ENCODE results near the gene CLEC16A. TPM values are rescaled to one million over a fixed set of nuclear protein-coding genes. Genes with fewer than 3 reads are reported as not detected.
"Not testable (repeated sequence)": the region's sequence is repeated elsewhere in the genome, so short reads cannot be mapped to it uniquely, and the experiment has no call there.

Gene CLEC16A
- total RNA-seq, 1 donor from 2014 or later, result 32.4 TPM

DNA sequence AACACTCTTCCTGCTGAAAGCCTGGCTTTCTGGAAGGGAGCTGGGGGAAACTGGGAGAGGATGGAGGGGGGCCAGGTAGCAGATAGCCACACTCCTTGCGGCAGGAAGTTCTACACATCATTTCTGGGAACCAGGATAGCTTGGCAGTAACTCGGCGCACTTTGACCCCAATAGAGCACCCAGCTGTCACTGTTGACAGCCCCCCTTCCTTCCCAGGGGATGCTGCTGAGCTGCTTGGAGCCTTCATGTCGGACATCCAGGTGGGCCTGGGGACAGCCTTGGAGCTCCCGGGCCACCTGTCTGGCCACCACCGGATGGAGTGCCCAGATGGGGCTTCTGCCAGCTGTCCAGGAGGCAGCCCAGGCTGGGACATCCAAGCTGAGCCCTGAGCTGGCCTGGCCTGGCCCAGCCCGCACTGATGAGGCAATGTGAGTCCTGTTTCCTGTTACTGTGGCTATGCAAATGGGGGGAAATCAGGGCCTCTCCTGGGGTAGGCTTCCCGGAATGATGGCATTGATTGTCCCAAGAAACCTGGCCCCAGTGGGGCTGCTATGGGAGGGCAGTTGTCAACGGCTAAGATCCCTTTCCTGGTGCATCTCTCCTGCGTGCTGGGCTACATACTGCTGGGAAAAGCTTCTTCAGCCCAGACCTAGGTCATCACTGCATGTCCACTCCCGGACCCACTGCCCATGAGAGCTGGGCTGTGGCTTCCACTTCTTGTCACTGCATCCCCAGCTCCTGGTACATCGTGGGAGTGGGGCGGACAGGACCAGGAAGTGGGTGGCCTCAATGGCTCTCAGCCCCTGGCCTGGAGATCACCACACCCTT, 261.6 kb downstream of the CLEC16A start:
- no peak for DNase-seq (ENCODE audit: extremely low read depth, low read depth, low spot score)

GRCh38 chr16:11207646-11208045, 263.3 kb downstream of the CLEC16A start:
- DNase-seq (ENCODE audit: extremely low read depth, low read depth, low spot score), result no peak

DNA sequence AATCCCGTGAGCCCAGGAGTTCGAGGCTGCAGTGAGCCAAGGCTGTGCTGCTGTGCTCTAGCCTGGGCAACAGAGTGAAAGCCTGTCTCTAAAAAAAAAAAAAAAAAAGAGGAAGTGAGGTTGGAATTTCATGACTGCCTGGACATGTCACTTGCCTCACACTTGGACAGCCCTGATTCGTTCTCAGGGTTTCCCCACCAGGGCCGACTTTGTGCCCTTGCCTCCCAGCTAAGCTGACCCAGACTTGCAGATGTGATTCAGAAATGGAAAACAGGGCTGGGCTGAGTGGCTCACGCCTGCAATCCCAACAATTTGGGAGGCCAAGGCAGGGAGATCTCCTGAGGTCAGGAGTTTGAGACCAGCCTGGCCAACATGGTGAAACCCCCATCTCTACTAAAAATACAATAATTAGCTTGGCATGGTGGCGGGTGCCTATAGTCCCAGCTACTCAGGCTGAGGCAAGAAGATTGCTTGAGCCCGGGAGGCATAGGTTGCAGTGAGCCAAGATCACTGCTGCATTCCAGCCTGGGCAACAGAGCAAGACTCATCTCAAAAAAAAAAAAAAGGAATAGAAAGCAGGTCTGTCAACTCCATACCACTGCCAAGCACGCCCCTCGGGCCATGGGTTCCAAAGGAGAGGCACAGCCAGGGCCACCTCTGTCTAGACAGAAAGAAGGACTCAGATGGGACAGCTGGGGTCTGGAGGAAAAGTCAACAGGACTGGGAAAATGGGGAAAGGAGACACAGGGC, 264.7 kb downstream of the CLEC16A start:
- DNase-seq (ENCODE audit: extremely low read depth, low read depth, low spot score), result no peak

DNA sequence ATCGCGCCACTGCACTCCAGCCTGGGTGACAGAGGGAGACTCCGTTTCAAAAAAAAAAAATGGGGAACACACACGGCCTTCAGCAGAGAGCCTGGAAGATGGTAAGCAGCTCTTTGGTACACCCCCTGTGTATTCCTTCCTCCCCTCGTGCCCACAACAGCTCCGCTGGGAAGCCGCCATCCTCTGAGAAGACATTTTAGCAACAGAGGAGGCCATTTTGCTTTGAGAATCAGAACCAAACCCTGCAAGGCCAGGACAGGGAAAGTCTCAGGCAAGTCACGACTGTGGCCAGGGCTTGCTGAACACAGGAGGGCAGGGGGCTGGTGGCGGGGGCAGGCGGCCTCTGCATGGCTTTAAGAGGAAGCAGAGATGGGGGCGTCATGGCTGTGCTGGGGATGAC, 265.9 kb downstream of the CLEC16A start:
- no peak for DNase-seq (ENCODE audit: extremely low read depth, low read depth, low spot score)

GRCh38 chr16:11211061-11211976, 267.0 kb downstream of the CLEC16A start:
- DNase-seq (ENCODE audit: extremely low read depth, low read depth, low spot score), result no peak

DNA sequence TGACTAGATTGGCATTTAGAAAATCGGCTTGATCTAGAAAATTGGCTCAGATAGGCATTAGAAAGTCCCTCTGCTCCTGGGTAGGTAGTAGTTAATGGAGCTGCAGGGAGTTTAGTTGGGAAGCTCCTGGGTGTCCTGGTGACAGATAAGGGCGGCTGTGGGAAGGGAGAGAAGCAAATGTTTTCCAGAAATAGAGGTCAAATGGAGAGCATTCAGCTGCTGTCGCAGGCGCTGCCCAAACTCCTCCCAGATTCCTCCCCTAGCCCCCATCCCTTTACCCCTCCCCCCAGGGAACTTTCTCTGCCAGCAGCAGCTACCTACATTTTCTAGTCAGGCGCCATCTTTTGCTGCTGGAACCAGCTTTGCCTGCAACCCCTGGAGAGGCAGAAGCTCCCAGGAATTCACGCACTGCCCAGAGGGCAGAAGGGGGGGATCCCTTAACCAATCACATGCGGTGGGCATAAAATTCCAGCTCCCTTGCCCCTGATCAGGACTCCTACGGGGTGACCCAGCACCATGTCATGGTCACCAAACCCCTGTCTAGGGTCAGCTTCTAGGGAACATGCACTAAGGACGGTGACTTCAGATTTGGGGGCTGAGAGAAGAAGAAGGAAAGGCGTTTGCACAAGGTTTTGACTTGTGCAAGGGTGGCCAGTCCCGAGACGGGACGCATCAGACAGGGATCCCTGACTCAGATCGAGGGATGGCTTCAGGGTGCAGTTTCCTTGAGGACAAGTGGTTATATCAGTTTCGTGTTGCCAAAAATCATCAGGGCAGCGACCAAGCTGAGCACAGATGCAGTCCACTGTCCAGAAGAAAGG, 267.8 kb downstream of the CLEC16A start:
- DNase-seq (ENCODE audit: extremely low read depth, low read depth, low spot score), result no peak

- DNase-seq (ENCODE audit: extremely low read depth, low read depth, low spot score), result no peak
Observed at GRCh38 chr16:11212798-11213196, 268.4 kb downstream of the CLEC16A start.

DNA sequence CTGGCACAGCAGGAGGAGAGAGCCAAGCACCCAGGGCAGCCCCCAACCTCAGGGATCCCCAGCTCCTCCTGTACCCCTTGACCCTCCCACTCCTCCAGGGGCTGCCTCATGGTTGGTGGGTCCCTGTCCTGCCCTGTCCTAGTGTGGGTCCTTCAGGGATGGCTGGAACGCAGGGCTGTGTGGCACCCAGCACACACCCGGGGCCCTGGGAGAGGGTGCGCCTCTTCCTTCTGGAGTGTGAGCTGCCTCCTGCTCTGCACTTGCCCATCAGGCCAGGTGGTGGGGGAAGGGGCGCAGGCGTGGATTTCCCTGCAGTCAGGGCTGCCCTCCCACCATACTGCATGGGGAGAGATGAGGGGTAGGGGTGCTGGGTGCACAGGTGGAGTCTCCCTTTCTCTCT, 269.0 kb downstream of the CLEC16A start:
- no peak for DNase-seq (ENCODE audit: extremely low read depth, low read depth, low spot score)

DNA sequence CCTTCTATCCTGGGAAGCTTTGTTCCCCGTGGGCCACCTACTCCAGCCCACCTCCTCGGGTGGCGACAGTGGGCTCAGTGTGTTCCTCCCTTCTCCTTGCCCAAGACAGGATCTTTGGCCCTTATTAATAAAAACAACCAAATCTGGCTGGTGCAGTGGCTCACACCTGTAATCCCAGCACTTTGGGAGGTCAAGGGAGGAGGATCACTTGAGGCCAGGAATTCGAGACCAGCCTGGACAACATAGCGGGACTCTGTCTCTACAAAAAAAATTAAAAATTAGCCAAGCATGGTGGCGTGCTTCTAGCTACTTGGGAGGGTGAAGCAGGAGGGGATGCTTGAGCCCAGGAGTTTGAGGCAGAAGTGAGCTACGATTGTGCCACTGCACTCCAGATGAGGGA, 269.4 kb downstream of the CLEC16A start:
- no peak for DNase-seq (ENCODE audit: extremely low read depth, low read depth, low spot score)

- DNase-seq (ENCODE audit: extremely low read depth, low read depth, low spot score), result no peak
Observed at GRCh38 chr16:11215935-11216556, 271.7 kb downstream of the CLEC16A start.

DNA sequence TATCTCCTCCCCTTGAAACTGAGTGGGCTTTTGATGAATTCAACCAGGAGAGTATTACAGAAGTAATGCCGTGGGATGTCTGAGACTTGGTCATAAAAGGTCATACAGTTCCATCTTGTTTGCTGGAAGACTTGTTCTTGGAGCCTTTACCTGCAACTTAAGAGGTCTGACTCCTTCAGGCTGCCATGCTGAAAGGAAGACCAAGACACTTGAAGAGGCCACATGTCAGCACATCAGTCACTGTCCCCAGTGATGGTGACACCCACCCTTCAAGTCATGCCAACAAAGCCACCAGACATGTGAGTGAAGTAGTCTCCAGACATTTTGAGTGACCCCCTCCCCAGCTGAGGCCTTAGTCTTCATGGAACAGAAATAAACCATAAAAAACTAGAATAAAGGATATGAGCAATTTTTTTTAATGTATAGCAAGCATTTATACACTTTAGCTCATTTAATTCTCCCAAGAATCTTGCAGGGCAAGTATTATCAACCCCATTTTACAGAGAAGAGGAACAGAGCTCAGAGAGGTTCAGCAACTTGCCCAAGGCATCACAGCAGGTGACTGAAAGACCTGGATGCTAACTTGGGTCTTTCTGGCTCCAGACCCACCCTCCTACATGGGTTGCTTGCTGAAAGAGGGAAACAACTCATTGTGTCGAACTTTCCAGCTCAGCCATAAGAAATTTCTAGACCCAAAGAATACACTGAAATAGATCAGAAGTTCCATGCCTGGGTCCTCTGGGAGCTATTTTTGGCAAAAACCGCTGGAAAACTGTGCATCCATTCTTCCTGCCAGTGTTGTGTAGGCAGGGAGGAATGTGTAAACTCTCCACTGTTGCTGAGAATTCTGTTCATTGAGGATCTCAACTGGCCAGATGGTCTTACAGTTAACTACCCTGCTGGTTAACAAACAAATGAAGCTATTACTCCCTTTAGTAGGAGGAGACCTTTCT, 273.6 kb downstream of the CLEC16A start:
- no peak for DNase-seq (ENCODE audit: extremely low read depth, low read depth, low spot score)

GRCh38 chr16:11218604-11218962, 274.2 kb downstream of the CLEC16A start:
- DNase-seq (ENCODE audit: extremely low read depth, low read depth, low spot score), result no peak

- DNase-seq (ENCODE audit: extremely low read depth, low read depth, low spot score), result no peak
Observed at GRCh38 chr16:11219178-11219577, 274.8 kb downstream of the CLEC16A start.

DNA sequence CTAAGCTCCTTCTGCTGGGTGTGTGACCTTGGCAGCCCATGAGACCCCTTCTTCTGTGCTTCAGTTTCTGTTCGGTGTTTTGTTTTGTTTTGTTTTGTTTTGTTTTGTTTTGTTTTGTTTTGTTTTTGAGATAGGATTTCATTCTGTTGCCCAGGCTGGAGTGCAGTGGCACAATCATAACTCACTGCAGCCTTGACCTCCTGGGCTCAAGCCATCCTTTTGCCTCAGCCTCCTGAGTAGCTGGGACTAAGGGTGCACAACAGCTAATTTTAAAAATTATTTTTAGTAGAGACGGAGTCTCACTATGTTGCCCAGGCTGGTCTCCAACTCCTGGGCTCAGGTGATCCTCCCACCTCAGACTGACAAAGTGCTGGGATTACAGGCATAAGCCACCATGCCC, 276.1 kb downstream of the CLEC16A start:
- DNase-seq (ENCODE audit: extremely low read depth, low read depth, low spot score), result not testable (repeated sequence)

DNA sequence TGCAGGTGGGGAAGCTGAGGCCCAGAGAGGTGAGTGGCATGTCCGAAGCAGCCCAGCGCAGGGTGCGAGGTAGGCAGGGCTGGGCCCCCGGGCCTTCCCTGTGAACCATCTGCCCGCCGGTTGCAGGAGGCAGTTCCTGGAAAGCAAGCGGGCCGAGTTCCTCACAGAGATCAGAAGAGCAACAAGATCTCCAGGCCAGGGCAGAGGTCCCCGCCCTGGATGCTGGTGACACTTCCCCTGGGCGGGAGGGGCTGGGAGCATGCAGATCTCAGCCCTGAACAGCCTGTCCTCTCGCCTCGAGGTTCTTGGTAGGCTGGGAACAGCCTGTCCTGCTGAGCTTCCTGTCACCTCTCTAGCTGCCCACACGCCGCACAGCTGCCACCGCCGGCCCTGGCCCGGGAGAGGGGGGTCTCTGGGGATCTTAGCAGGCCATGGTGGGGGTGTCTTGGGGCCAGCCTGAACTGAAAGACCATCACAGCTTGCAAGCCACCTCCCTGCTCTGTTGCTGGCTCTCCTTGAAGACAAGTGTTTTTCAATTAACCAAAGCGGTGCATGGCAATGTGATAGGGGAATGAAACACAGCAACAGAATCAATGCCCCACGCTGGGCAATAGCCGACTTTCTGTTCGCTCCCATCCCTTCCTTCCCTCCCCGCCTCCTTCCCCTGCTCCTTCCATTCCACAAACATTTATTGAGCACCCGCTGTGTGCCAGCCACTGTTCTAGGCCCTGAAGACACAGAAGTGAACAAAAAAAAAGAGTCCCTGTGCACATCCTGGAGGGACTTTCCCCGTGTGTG, 279.9 kb downstream of the CLEC16A start:
- DNase-seq (ENCODE audit: extremely low read depth, low read depth, low spot score), result no peak

DNA sequence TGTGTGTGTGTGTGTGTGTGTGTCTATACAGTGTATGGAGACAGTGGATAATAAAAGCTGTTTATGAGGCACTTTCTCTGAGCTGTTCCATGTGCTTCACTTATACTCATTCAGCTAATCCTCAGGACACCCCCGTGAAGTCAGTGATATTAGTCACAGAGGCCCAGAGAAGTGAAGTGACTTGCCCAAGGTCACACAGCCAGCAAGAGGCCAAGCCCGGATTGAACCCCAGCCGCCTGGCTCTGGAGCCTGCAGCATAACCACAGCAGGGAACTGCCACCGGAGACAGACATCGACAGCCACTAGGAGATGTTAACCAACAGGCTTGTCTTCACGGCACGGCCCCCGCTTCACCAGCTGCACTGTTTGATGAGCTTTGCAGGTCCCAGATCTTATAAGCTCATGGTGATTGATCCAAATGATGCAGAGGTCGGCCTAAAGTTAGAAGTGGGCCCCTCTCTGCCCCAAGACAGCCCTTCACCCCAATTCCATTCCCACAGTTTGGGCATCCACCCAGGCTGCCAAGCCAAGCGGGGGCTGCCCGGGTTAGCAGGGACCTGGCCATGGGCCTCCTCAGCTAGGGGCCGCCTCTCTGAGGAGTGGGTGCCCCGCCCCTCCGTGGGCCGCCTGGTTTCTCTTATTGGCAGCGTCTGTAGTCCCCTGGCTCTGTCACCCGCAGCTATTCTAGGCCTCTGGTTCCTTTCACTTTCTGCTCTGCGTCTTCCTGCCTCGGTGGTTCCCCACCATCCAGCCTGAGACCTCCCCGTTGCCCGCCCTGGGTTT, 280.7 kb downstream of the CLEC16A start:
- no peak for DNase-seq (ENCODE audit: extremely low read depth, low read depth, low spot score)

Data from glomerular endothelial cell (primary cell).